Ovary (tissue), 9 donors: ENCODE data around the gene TPM1. TPM values are rescaled to one million over a fixed set of nuclear protein-coding genes. Genes with fewer than 3 reads are reported as not detected.

Source experiments
- DNase-seq, 5 donors: peaks; one replicate each; pipeline ENCODE4 v3.0.0-alpha.2; 2019 to 2020
- H3K27ac ChIP-seq, 2 donors: fragments of 200-600 bp; one replicate each; pipeline versions ENCODE4 v1.5.1 to v1.8.0; 2019 to 2022
- H3K27me3 ChIP-seq: fragments of 200-600 bp; one replicate; pipeline ENCODE4 v1.8.0; 2022
- H3K36me3 ChIP-seq: fragments of 200-600 bp; sonication (generic); one replicate; pipeline ENCODE4 v1.5.1; 2019
- H3K4me1 ChIP-seq: one replicate; pipeline ENCODE4 v1.8.1; 2013; ENCODE audit warnings: mild to moderate bottlenecking, moderate library complexity; ENCODE audit not compliant: insufficient read depth
- H3K4me3 ChIP-seq: fragments of 200-600 bp; sonication (generic); one replicate; pipeline ENCODE4 v1.5.1; 2017
- H3K9me3 ChIP-seq, 2 donors: fragments of 200-600 bp in 1 of 2; sonication (generic) in 1 of 2; one replicate each; pipeline versions ENCODE4 v1.5.1 to v1.8.1; 2013 to 2019; ENCODE audit warnings: mild to moderate bottlenecking in 1 of 2, moderate library complexity in 1 of 2
- EP300 ChIP-seq: sonication (generic); formaldehyde crosslinking; IDR thresholded peaks from one replicate; pipeline ENCODE4 v1.6.1; 2017; ENCODE audit warnings: antibody characterized with exemption
- POLR2A ChIP-seq: fragments of 450-650 bp; IDR thresholded peaks from one replicate; pipeline ENCODE4 v1.6.1; 2017; ENCODE audit warnings: antibody characterized with exemption, mild to moderate bottlenecking, moderate library complexity
- WGBS, 3 donors: extraction: QIAGEN DNeasy Blood & Tissue Kit in 1 of 3; methylation state at CpG; one replicate each; pipeline versions ENCODE4 v1.1.5 to v1.1.7; 2013 to 2017; 5-methylcytosine and 5-hydroxymethylcytosine counted together
- intact Hi-C, 4 donors: fragments of 100-400 bp; cut with DNase I; formaldehyde crosslinking; loops; one replicate each; pipeline versions ENCODE4 v1.11.0 to v1.15.1; 2022 to 2023
- polyA plus RNA-seq, 2 donors: library from polyadenylated mRNA; stranded (reverse); fragments of 200-250 nt in 1 of 2; fragments of 350-450 nt in 1 of 2; fragmentation: Illumina TruSeq in 1 of 2; extraction: RNeasy Lipid Tissue Mini Kit (QIAGEN cat#74804) in 1 of 2; gene quantifications; one replicate each; pipeline ENCODE4 v1.2.3, GENCODE V29; 2013 to 2014
- total RNA-seq, 7 donors: library from RNA; depleted of rRNA in 2 of 7; stranded (reverse); fragments of >200 nt in 2 of 7; fragmentation: NEBNext Ultra II Directional in 3 of 7; extraction: Animal tissue kit (Norgen Biotek cat#: 25700) in 3 of 7; gene quantifications; one replicate each; pipeline versions ENCODE4 v1.1.0 to v1.2.4, GENCODE V29; 2016 to 2023
- TF ChIP-seq, protein P1 (sequence below), 3 donors: fragments of 450-650 bp in 2 of 3; fragments of 200-600 bp in 1 of 3; IDR thresholded peaks; one replicate each; pipeline versions ENCODE4 v1.5.1 to v1.8.0; 2016 to 2022; ENCODE audit warnings: antibody characterized with exemption in 3 of 3, mild to moderate bottlenecking in 1 of 3
- donor health status: DM: no; HTN: no; CAD: no; lungs with moderate emphysema.
- donor health status: DM: no; HTN: no; CAD: no.
- donor health status: Bipolar disorder and iron deficiency.
- donor health status: DM: yes; HTN: yes; CAD: no.
- donor health status: DM: no; HTN: no; CAD: no.
- donor health status: DM: yes; HTN: yes; CAD: no.

The TPM1 gene
- total and polyA plus RNA-seq, 9 donors, result 204 to 695 (median 332) TPM

- no peak for DNase-seq
- intact Hi-C loops, result no loop called here
- H3K4me3 ChIP-seq, result no peak overlapping the region
- no peak overlapping the region for H3K27ac ChIP-seq
- 84 to 89% (median 86%) methylated on average over 13 of the region's 13 CpGs for WGBS, 3 donors
- no peaks in the 10 kb centered on the region for H3K9me3 ChIP-seq
- H3K27me3 ChIP-seq, result no peaks in the 10 kb centered on the region
- H3K4me1 ChIP-seq, result peaks cover 2% of the 10 kb centered on the region
- no peak for TF ChIP-seq POLR2A
- TF ChIP-seq, protein P1, sequence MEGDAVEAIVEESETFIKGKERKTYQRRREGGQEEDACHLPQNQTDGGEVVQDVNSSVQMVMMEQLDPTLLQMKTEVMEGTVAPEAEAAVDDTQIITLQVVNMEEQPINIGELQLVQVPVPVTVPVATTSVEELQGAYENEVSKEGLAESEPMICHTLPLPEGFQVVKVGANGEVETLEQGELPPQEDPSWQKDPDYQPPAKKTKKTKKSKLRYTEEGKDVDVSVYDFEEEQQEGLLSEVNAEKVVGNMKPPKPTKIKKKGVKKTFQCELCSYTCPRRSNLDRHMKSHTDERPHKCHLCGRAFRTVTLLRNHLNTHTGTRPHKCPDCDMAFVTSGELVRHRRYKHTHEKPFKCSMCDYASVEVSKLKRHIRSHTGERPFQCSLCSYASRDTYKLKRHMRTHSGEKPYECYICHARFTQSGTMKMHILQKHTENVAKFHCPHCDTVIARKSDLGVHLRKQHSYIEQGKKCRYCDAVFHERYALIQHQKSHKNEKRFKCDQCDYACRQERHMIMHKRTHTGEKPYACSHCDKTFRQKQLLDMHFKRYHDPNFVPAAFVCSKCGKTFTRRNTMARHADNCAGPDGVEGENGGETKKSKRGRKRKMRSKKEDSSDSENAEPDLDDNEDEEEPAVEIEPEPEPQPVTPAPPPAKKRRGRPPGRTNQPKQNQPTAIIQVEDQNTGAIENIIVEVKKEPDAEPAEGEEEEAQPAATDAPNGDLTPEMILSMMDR (IDR thresholded peaks at IDR 0.05), result no peak
- no peak for TF ChIP-seq EP300
- no peaks in the 10 kb centered on the region for H3K36me3 ChIP-seq
Observed at GRCh38 chr15:63067976-63068743, 25.6 kb downstream of the TPM1 start.

DNA sequence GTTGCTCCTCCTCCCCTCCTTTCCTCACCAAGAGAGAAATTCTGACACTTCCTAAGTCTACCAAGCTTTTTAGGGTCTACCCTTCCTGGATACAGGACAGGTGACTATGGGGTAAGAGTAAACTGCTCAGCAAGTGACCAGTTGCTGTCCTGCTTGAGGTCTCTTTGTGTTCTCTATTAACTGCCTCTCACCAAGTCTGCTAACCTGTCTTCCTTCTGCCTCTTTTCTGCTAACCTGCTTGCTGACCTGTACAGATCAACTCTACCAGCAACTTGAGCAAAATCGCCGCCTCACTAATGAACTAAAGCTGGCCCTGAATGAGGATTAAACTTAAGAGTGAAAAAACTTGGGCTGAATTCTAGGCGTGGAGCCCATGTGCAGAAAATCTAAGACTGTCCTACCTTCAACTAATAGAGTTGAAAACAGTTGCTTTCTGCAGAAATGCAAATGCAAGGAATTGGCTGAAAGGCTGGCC, 27.1 kb downstream of the TPM1 start:
- no peaks in the 10 kb centered on the region for H3K9me3 ChIP-seq
- WGBS, 3 donors, result 86 to 96% (median 93%) methylated on average over 3 of the region's 3 CpGs
- no peaks in the 10 kb centered on the region for H3K4me1 ChIP-seq
- H3K27me3 ChIP-seq, result no peaks in the 10 kb centered on the region
- no peaks in the 10 kb centered on the region for H3K36me3 ChIP-seq
- intact Hi-C loops, result no loop called here
- no peak for TF ChIP-seq POLR2A
- TF ChIP-seq, protein P1 (IDR thresholded peaks at IDR 0.05), result no peak
- no peak for TF ChIP-seq EP300
- no peak for DNase-seq
- H3K4me3 ChIP-seq, result no peak overlapping the region
- H3K27ac ChIP-seq, result no peak overlapping the region

- Histone ChIP-seq H3K36me3 (no peaks in the 10 kb centered on the region), H3K4me1 (no peaks in the 10 kb centered on the region), H3K9me3 (no peaks in the 10 kb centered on the region), H3K27ac (no peak overlapping the region), H3K27me3 (no peaks in the 10 kb centered on the region), H3K4me3 (no peak overlapping the region)
- intact Hi-C loops, result no loop called here
- no peak for DNase-seq
- TF ChIP-seq EP300 (no peak), POLR2A (no peak)
- TF ChIP-seq, protein P1 (IDR thresholded peaks at IDR 0.05), result no peak
- WGBS, 3 donors, result 71 to 85% (median 75%) methylated on average over 6 of the region's 6 CpGs
Observed at GRCh38 chr15:63070681-63071129, 28.2 kb downstream of the TPM1 start.

- WGBS, 3 donors, result 60 to 70% (median 68%) methylated on average over 8 of the region's 8 CpGs
- no peak overlapping the region for H3K4me3 ChIP-seq
- H3K27me3 ChIP-seq, result no peaks in the 10 kb centered on the region
- no peak overlapping the region for H3K27ac ChIP-seq
- H3K4me1 ChIP-seq, result peaks cover 6% of the 10 kb centered on the region
- no peak for TF ChIP-seq EP300
- no peak for TF ChIP-seq POLR2A
- TF ChIP-seq, protein P1 (IDR thresholded peaks at IDR 0.05), result no peak
- intact Hi-C loops, result no loop called here
- no peak for DNase-seq
- no peaks in the 10 kb centered on the region for H3K36me3 ChIP-seq
- no peaks in the 10 kb centered on the region for H3K9me3 ChIP-seq
Observed at GRCh38 chr15:63071288-63071909, 28.9 kb downstream of the TPM1 start.
